HG03457 (cell line): ENCODE data around the gene NHEJ1.

Experiments used
- ATAC-seq: cut with Tn5 transposase; IDR thresholded peaks from one replicate; pipeline ENCODE4 v1.9.1; 2021; ENCODE audit warnings: moderate number of reproducible peaks; ENCODE audit not compliant: unreplicated experiment

NHEJ1 gene

GRCh38 chr2:219031005-219031738, 129.4 kb downstream of the NHEJ1 start:
- no peak for ATAC-seq

- no peak for ATAC-seq
Observed at GRCh38 chr2:219030177-219030940, 130.3 kb downstream of the NHEJ1 start.

GRCh38 chr2:219029829-219030165, 130.8 kb downstream of the NHEJ1 start:
- ATAC-seq: no peak

- ATAC-seq: no peak
Observed at GRCh38 chr2:219028996-219029828, 131.4 kb downstream of the NHEJ1 start.

GRCh38 chr2:219028141-219028540, 132.5 kb downstream of the NHEJ1 start:
- ATAC-seq: no peak

GRCh38 chr2:219027511-219028055, 133.0 kb downstream of the NHEJ1 start:
- no peak for ATAC-seq

- no peak for ATAC-seq
Observed at GRCh38 chr2:219026946-219027345, 133.7 kb downstream of the NHEJ1 start.

GRCh38 chr2:219025637-219026585, 134.7 kb downstream of the NHEJ1 start:
- no peak for ATAC-seq
